HG03354 (cell line): ENCODE measurements around the gene UVSSA.

Experiments used
- ATAC-seq: cut with Tn5 transposase; IDR thresholded peaks from one replicate; pipeline ENCODE4 v1.9.1; 2021; ENCODE audit warnings: mild to moderate bottlenecking; ENCODE audit not compliant: unreplicated experiment, poor library complexity, severe bottlenecking

The UVSSA gene

GRCh38 chr4:1345903-1346780, 866 bp upstream of the UVSSA start:
- ATAC-seq, result peak; percentile 31

GRCh38 chr4:1347410-1347864, 429 bp downstream of the UVSSA start:
- ATAC-seq, result peak; percentile 42

DNA sequence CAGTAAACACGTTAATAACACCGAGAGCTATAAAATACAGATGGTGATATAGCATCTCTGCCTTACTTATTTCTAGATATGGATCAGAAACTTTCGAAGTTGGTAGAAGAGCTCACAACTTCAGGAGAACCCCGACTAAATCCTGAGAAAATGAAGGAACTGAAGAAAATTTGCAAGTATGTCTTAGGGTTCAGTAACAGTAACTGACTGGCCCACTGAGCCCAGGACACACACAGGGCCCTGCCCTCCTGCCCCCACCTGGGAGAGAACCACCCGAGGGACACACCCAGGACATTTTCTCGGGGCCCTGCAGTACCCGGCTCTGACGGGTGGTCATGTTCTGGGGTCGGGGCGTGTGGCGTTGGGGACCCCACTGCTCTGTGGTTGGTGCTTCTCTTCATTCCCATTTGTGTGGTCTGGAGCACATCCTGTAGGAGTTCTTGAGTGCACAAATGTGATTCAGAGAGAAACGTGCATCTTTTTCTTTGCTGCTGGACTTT, 1.1 kb downstream of the UVSSA start:
- ATAC-seq, result no peak

- ATAC-seq, result no peak
Observed at GRCh38 chr4:1348746-1349145, 1.7 kb downstream of the UVSSA start.

DNA sequence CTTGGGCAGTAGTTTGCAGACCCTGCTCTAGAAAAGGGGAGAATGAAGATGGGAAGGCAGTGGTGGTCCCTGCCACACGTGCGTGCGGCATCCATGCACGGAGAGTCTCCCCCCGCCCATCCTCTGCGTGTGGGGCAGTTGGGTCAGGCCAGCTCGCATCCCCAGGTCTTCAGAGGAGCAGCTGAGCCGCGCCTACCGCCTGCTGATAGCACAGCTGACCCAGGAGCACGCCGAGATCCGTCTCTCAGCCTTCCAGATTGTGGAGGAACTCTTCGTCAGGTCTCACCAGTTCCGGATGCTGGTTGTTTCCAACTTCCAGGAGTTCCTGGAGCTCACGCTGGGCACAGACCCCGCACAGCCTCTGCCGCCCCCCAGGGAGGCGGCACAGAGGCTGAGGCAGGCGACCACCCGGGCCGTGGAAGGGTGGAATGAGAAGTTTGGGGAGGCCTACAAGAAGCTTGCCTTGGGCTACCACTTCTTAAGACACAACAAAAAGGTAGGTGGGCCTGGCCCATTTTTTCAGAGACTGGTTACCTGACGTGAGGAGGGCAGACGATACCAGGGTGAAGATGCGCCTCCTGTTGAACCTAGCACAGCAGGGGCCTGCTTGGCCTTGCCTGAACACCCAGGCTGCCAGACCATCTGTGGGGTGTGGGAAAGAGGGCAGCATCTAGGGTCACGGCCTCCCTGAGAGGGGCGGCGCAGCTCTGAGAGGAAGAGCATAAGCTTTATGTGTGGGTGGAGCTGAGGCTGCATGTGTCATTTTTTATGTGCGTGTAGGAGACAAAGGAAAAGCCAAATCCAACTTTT, 2.6 kb downstream of the UVSSA start:
- no peak for ATAC-seq

- ATAC-seq, result no peak
Observed at GRCh38 chr4:1350169-1350520, 3.1 kb downstream of the UVSSA start.

DNA sequence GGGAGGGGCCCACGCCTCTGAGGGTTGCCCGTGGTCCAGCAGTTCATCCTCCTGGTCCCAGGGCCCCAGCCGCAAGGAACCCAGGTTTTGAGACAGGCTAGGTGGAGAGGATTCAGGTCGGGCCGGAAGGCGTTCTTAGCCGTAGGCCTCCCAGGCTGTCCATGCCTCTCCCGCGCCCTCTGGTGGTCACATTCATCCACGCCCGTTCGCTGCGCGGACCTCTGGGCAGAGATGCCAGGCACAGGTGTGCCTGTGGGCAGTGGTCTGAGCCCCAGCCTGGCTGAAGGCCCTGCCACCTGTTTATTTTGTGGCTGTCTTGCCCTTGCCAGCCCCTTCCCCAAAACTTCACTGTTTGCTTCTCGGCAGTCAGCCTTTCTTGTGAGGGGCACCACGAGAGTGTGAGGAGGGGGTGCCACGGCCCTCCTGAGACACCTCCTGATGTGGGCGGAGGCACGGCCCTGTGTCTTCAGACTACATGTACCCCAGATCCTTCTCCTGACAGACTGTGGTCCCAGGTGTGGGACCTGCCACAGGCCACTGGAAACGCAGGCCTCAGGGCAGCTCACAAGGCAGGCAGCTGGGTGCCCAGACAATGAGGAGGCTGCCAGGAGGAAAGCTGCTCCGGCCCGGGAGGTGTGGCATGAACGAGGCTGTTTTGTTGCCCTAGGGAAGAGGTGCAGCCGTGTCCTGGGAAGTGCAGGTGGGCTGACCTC, 5.0 kb downstream of the UVSSA start:
- peak; percentile 27 for ATAC-seq

GRCh38 chr4:1352567-1352900, 5.5 kb downstream of the UVSSA start:
- ATAC-seq, result no peak

- ATAC-seq, result no peak
Observed at GRCh38 chr4:1353186-1354055, 6.4 kb downstream of the UVSSA start.

DNA sequence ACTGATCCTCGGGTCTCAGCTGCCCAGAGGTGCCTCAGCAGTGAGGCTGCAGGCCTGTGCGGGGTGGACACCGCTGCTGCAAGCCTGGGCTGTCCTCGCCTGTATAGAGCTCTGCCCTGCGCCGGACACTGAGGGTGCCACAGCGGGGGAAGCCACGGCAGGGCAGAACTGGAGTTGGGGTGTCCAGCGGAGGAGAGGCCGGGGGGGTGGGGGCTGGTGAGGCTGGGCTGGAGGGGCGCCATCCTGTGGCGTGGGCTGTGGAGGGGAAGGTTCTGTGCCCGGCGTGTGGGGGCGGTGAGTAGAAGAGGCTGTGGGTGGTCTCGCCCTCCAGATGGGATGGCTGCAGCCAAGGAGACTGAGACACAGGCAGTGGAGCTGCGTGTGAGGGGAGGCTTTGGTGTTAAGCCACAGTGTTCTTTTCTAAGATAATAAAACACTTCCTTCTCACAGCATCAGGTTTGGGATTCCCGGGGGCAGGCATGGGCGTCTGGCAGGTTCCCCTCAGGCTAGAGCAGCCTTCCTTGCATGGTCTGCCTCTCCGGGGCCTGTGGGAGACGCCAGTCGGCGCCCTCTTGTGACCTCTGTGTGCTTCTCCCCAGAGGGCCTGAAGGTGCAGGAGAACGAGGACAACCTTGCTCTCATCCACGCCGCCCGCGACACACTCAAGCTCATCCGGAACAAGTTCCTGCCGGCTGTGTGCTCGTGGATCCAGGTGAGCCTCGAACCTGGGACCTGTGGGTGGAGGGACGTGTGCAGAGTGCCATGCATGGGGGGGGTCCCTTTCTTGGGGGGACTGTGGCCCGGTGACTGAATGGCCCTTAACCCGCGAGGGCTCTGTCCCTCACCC, 7.4 kb downstream of the UVSSA start:
- no peak for ATAC-seq

DNA sequence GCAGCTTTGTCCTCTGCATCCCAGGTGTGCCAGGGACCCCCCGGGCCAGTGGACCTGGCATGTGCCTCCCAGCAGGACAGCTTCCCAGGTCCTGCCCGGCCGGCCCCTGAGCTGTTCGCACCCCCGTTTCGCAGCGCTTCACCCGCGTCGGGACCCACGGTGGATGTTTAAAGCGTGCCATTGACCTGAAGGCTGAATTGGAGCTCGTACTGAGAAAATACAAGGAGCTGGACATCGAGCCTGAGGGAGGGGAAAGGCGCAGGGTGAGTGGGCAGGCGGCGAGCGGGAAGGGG, 7.9 kb downstream of the UVSSA start:
- ATAC-seq, result no peak

- no peak for ATAC-seq
Observed at GRCh38 chr4:1355378-1355777, 8.4 kb downstream of the UVSSA start.

GRCh38 chr4:1356181-1356998, 9.4 kb downstream of the UVSSA start:
- no peak for ATAC-seq

- ATAC-seq, result no peak
Observed at GRCh38 chr4:1357356-1358248, 10.6 kb downstream of the UVSSA start.

GRCh38 chr4:1358421-1359143, 11.6 kb downstream of the UVSSA start:
- no peak for ATAC-seq

GRCh38 chr4:1359144-1359501, 12.1 kb downstream of the UVSSA start:
- no peak for ATAC-seq
